HG03095 (cell line): Measurements from ENCODE around the gene CDK2.
A peak's percentile ranks its signal among the peaks of the same experiment; 100 is the strongest.
"Not testable (repeated sequence)": the region's sequence is repeated elsewhere in the genome, so short reads cannot be mapped to it uniquely, and the experiment has no call there.

Experiments
- ATAC-seq: cut with Tn5 transposase; IDR thresholded peaks from one replicate; pipeline ENCODE4 v1.9.1; 2021; ENCODE audit warnings: moderate library complexity; ENCODE audit not compliant: unreplicated experiment

Gene CDK2

DNA sequence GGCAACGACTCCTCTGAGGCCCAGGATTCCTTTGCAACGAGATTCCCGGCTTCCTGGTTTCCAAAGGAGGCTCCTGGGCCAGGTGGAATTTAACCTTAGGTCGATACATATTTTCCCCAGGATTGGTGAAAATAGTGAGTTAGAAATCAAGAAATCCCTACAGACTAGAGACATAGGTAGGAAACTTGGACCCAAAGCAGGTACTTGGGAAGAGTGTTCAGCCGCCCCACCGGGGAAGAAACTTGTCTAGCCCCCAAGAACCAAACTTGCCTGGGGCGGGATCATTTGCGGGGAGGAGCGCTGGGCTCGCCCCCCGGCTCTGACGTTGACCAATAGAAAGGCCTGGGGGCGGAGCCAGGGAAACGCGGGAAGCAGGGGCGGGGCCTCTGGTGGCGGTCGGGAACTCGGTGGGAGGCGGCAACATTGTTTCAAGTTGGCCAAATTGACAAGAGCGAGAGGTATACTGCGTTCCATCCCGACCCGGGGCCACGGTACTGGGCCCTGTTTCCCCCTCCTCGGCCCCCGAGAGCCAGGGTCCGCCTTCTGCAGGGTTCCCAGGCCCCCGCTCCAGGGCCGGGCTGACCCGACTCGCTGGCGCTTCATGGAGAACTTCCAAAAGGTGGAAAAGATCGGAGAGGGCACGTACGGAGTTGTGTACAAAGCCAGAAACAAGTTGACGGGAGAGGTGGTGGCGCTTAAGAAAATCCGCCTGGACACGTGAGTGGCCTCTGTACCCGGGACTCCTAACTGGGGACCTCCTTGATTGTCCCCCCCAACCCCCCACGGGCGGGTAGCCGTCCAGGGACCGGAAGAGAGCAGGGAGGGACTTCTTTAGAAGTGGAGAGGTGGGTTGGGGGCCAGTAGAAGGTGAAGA lies at the start of gene CDK2:
CDK2 (plus strand) TSS at position 423 of the 874 bp plus-strand sequence; CDS start at position 602, 179 bp downstream.
- ATAC-seq, result peak; percentile 92

DNA sequence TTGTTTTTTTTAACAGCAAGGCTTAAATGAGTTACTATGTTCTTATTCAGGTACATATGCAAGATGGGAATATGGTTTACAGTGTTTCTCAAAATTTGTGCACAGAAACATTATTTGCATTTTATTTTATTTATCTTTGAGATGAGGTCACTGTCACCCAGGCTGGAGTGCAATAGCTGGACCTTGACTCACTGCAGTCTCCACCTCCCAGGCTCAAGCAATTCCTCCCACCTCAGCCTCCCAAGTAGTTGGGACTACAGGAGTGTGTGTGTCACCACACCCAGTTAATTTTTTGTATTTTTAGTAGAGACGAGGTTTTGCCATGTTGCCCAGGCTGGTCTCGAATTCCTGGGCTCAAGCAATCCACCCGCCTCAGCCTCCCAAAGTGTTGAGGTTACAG lies 47.6 kb upstream of the CDK2 start:
- ATAC-seq, result not testable (repeated sequence)

DNA sequence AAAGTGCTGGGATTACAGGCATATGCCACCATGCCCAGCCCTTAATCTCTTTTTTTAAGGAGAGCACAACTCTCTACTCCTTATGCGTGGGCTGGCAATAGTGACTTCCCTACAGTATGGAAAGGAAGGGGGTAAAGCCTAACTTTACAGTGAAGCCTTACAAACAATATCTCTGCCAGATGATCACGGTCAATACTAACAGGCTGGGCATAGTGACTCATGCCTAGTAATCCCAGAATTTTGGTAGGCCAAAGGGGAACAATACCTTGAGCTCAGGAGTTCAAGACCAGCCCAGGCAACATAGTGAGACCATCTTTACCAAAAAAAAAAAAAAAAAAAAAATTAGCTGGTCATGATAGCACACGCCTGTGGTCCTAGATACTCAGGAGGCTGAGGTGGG lies 44.5 kb upstream of the CDK2 start:
- ATAC-seq, result no peak

DNA sequence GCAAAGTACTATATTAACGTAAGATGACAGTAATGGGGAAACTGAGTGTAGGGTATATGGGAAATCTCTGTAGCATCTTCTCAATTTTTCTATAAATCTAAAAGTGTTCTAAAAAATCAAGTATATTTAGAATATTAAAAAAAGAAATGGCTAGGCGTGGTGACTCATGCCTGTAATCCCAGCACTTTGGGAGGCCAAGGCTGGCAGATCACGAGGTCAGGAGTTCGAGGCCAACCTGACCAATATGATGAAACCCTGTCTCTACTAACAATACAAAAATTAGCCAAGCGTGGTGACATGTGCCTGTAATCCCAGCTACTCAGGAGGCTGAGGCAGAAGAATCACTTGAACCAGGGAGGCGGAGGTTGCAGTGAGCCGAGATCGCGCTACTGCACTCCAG lies 43.0 kb upstream of the CDK2 start:
- ATAC-seq, result not testable (repeated sequence)

DNA sequence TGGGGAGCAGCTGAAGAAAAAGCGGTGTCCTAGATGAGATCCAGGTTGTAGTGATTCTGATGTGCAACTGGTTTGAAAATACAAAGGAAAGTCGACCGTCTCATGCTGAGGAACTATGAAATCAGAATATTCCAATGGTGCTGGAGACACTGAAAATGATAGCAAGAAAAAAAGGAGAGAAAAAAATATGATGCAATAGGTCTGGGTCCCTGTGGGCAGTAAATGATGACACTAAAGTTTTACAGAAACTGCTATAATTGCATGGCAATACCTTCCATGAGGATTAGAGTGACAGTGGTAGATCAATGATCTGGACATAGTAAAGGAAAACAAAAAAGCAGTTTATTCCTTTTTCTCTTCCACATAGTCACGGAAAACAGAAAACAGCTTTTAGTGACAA lies 41.3 kb upstream of the CDK2 start:
- no peak for ATAC-seq

DNA sequence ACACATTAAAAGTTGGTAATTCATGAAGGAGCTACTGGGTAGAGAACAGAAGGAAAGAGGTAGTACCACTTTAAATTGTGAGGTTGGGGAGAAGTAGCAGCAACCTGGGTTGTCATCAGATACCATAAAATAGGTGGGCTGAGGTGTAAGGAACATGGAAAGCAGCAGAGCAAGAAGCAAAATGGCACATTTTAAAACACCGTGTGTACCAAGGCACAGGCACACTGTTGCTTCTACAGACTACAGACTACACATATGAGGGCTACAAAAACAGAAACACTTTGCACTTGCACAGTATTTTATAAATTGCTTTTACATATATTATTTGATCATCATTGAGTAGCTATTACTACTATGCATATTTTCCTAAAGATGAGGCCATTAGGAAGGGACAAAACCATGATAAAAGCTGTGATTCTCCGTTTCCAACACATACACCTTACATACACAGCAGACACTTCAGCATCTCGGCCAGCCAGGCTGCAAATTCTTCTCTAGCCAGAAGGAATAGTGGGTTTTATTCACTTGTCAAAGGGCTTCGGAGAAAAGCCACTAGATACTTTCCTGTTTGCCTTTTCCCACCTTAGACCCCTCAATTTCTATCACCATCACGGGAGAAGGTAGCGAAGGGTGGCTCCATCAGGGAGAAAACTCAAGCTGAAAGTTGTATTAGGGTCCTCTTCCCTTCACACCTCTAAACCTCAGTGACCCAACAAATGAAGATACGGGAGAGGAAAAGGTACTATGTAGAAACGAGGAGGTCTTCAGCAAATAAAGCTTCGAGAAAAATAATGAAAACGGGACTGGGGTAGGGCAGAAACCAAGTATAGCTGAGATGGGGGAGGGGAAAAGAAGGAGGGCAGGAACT lies 40.5 kb upstream of the CDK2 start:
- ATAC-seq, result no peak

DNA sequence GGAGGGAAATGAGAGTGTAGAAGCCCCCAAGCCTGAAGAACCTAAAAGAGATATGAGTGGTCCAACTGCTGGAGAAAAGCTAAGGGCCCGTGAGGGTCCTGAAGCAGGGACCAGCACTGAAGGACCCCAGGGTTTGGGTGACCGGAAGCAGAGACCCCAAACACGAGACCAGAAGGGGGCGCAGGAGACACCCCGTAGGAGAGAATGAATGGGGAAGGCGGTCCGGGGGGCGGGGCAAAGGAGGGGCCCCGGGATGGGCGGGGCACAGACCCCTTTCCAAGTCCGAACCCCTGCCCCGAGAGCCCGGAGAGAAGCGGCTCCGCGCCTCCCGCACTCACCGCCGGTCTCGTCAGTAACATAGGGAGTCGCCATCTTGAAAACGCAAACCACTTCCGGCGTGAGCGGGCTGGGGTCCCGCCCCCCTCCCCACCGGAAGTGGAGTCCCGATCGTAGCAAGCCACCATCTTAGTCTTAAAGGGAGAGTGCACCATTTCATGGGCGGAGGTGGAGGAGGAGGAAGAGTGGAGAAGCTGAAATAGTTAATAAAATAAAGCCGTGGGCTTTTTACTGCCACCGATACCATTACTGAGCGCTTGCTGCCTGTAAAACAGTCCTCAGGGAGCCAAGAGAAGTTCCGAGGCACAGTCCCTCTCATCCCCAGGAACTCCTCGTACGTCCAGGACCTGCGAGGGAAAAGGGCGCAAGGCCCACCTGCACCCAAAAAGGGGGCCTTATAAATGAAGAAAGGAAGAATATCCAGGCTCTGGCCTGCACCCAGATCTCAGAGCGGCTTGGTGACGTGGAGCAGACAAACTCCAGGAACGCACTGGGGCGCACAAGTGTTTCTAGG lies 39.7 kb upstream of the CDK2 start:
- peak; percentile 42 for ATAC-seq

DNA sequence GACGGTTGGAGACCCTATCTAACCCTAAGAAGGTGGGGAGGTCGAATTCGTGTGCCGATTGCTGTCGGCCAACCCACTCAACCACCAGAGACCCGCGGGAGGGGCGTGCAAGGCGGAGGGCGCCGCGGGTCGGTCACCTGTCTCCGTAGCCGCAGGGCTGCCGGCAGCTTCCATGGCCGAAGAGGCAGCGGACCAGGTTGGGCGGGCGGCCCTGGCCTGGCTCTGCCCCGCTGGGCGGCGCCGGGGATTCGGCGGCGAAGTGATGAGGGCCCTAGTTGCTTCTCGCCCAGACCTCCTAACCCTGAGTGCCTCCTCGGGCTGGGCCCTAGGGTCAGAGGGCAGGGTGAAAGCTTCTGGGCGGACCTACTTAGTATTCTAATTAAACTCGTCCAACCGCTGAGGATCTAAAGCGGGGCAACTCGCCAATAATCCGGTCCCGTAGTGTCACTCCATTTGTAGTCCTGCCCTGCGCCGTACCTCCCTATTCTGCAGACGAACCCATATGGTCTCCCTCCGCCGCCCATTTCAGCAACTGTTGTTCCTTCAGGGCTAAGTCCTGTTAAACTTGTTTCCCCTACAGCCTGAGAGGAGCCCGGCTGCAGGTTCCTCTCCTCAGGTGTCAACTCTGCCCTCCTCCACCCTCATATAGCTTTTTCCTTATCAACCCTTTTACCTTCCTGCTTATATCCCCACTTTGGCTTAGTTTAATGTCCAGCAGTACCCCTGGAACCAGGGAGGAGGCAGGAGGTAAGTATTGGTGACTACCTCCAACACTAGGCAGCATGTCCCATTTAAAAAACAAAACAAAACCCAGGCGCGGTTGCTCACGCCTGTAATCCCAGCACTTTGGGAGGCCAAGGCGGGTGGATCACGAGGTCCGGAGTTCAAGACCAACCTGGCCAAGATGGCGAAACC lies 38.8 kb upstream of the CDK2 start, which contains the start of gene PYM1:
PYM1 (minus strand) TSS at position 307 of the 915 bp plus-strand sequence; CDS start at position 174, 133 bp downstream.
- peak; percentile 33 for ATAC-seq

DNA sequence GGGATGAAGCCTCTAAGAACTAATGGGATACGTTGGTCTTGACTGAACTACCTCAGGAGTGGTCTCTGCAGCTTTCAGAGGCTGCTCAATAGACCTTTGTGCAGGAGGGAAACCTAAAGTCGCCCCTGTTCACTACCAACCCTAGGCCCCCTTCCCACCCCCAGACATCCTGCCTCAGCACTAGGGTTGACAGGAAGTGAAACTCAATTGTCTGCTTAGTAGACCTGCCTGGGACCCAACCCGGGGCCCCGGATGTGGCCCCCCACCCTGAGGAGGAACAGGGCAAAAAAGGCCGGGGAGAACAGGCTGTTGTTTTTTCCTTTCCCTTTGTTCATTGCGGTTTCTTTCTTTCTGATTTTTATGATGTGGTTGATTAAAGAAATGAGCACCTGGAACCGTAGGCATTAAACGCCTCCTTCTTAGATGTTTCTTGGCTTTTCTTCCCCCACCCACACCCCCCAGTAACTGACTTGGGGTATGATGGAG lies 37.3 kb upstream of the CDK2 start:
- peak; percentile 41 for ATAC-seq

DNA sequence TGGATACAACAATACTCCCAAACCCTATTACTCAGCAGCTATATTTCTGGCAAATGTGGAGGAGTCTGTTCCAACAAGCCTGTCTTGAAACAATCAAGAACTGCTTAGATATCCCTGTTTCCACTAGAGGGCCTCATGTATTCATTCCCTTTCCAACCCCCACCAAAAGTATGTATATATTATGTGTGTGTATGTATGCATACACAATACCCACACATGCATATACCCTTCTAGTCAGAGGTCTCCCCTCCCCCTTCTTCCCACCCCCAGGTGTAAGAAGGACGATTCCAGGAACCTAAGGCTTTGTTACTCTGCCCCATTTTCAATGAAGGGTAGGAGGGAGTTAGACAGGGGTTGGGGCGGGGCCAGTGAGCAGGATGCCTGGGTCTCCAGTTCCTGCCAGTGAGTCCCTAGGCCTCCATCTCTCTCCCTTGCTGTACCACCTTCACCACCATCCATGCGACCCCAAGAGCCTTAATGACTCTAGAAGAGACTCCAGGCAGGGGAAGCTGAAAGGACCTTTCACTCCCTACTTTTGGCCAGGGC lies 35.8 kb upstream of the CDK2 start, which contains the start of gene DGKA:
DGKA (plus strand) TSS at position 392 of the 546 bp plus-strand sequence. CDS start 5,342 bp downstream, outside the sequence.
- no peak for ATAC-seq

DNA sequence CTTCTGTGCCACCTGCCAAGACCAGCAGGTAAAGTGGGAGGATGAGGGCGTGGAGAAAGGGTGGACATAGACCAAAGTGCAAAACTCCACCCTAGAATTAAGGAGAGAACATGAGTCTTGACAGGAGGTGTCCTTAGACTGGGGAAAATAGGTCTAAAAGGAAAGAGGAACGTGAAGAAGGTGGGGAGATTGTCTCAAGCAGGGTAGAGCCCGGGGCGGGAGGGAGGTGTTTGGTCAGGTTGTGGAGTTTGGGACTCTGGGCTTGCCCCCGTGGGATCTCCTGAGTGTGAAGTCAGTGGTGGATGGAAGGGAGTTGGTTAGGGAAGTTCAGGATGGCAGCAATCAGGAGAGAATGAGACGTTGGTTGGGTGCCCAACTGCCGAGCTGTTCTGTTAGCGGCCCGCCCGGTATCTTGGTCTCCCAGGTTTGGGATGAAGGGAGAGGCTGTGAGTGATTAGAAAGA lies 35.3 kb upstream of the CDK2 start:
- no peak for ATAC-seq

DNA sequence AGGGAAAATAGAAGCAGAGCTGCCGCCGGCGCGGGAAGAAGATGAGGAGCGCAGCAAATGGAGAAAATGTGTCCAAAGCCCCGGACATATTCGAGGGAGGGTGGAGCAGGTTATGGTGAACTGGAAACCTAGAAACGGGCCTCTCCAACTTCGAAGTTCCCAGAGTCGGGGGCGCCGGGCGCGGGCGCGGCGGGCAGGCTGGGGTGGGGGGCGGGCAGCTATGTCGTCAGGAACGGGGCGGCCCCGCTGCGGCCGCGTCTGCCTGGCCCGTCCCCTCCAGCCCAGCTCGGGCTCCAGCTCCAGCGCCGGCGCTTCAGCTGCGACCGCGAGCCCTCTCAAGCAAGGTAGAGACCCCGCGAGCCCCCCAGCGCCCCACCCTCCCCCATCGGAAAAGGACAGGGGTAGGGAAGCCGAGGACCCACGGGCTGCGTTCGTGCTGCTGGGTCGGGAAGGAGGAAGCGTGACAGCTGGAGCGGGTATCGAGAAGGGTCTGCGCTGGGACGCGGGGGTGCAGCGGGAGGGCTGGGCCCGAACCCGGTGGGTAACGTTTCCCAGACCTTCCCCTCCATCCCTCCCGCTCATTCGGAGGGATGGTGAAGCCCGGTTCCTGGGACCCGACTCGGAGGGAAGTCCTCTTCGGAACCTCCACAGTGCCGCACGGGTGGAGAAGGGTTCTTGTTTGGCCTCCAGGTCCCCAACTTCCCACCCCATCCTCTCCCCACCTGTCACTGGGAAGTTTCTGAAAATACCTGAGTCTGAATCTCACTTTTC lies 34.7 kb upstream of the CDK2 start:
- ATAC-seq, result no peak

DNA sequence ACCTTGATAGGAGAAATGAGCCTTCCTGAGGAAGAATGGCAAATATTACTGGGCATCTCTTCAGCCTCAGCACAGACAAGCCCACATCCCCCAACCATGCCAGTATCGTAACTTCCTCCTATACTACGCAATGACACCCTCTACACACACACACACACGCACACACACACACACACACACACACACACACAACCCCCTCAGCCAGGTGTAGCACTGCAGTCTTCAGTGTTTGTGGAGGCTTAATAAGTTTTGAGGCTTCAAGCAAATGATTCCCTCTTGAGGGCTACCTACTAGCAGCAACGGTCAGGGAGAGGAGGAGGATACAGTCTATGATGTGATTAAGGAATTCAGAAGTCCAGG lies 34.1 kb upstream of the CDK2 start:
- no peak for ATAC-seq

DNA sequence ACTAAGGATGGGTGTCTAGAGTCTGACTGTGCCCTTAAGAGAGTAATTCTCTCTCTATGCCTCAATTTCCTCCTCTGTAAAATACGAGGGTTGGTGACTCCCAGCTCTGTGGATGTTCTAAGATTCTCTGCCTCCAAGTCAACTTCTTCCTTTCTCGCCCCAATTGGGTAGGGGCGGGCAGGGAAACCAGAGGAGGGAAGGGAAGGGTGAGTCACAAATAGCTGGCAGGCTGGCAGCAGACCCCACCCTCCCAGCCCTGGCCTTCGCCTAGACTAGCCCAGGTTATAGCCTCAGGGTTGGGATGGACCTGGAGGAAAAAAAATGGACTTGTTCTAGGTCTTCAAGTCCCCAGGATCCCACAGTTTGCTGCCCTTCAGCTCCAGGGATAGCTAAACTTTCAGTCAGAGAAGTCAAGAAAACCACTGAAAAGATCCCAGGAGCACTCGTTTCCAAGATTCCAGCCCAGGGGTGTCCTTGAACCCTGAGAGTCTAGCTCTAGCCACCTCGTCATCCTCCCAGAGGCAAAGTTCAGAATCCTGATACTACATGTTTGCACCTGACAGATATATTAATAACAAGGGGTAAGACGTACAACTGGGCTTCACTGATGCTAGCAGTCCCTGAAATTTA lies 33.3 kb upstream of the CDK2 start:
- ATAC-seq, result no peak

DNA sequence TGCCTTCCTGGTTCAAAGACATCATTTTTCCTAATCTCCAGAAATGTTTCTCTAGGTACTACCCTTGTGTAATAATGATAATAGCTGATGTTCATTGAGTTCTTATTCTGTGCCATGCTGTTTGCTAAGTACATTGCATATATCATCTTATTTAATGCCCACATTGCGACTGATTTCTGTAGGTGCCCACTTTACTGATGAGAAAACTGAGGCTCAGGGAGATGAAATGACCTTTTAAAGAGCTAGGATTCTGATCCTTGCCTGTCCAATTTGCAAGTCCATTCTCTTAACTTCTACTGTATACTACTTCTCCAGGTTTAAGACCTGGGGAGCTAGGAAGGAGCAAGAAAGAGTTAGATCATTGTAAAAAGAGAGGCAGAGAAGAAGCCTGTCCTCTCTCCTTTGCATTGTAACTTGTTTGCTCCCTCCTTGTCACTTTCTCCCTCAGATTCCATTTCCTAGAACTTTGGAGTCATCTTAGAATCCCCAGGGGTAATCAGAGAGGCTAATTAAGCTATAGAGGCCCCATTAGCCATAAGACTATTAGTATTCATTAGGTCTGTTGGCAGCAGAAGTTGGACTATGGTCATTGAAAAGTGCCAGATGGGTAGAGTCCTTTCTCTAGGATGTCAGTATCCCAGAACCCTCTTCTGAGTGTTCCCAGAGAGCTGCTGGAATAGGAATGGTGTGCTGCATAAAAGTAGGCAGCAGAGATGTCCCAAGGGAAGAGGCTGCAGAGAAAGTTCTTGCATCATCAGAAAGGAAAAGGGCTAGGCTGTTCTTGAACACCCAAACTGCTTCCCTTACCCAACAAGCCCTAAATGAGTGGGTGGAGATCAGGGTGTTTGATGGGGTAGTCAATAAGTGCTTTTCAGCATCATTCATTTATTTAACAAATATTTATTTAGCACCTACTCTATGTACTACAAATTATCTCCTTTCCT lies 32.6 kb upstream of the CDK2 start:
- no peak for ATAC-seq

DNA sequence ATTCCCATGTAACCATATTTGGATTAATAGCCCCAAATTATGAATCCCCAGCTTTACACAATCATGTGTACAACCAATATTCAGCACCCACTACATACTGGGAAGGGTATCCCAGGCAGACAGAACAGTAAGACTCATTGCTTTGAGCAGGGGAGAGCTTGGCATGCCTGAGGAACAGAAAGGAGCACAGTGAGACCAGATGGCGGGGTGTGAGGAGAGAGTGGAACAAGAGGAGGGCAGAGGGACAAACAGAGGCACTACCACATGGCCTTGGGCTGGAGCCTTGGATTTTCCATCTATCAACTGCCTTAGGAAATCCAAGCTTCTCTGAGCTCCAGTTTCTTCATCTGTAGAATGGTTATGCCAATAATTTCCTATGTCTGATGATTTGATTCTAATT lies 31.9 kb upstream of the CDK2 start:
- no peak for ATAC-seq

DNA sequence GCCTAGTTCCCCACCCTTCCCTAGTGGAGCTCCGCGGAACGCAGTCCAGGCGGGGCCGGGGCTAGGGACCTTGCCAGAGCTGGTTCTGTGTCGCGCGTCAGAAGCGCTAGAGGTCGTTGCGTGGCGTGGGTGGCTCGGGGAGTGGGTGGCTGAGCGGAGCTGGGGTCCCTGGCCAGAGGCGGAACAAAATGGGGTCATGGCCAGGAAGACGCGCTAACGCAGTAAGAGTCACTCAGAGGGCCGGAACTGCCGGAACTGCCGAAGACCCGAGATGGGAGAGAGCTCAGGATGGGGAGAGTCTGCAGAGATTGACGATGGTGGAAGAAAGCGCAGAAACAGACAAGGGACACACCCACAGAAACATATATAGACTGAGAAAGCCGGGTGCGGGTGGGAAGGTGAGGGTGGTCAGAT lies 30.9 kb upstream of the CDK2 start:
- ATAC-seq, result no peak
